8988T (cell line): ENCODE results near the gene SLC38A6.
"Not testable (repeated sequence)": the region's sequence is repeated elsewhere in the genome, so short reads cannot be mapped to it uniquely, and the experiment has no call there.

Experiments used
- DNase-seq: peaks from one replicate; pipeline ENCODE4 v3.0.0; 2011

SLC38A6 gene

DNA sequence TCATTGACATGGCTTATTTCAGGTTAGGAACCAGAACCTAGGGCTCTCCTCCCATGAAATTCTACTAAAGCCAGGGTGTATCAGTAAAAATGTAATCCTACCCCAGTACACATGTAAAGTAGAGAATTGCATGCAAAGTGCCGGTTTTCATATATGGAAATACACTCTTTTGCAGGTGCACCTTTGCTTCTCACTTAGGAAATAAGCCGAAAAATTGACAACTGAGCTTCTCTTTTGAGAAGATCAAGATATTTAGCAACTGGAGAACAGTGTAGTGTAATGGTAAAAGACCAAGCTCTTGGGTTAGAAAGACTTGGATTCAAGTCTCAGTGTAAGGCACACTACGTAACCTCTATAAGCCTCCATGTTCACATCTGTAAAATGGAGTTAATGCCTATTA, 82.4 kb downstream of the SLC38A6 start:
- no peak for DNase-seq

DNA sequence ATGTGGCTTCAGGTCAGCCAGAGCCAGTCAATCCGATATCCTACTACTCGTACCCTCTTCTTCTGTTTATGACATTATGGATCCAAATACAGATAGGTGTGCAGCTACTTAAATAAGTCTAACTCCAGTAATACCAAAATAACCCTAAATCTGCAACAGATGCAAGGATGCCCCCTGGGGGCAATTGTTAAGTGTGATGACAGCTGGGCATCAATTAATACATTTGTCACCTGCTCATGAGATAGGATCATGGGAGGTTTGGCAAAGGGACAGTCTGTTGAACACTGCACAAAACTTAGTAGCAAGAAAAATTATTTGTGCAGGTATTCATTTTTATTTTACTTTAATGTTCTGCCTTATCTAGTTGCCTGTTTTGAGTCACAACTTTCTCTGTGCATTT, 83.2 kb downstream of the SLC38A6 start:
- DNase-seq = no peak

DNA sequence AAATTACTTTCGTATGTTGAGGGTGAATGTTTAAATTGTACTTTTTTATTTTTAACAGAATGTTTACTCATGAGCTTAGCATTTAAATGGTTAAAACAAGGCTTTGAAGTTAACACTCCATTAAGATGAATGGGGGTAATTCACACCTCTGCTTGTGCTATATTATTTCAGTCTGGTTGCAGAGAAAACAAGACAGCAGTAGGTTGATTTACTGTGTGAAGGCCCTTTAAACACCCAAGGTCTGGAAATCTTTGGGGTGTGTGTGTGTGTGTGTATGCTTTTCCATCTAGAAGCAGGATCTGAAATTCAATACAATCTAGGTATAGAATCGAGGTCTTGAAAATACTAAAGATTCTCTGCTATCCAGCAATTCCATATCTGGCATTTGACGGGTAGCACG, 83.8 kb downstream of the SLC38A6 start:
- DNase-seq = no peak

DNA sequence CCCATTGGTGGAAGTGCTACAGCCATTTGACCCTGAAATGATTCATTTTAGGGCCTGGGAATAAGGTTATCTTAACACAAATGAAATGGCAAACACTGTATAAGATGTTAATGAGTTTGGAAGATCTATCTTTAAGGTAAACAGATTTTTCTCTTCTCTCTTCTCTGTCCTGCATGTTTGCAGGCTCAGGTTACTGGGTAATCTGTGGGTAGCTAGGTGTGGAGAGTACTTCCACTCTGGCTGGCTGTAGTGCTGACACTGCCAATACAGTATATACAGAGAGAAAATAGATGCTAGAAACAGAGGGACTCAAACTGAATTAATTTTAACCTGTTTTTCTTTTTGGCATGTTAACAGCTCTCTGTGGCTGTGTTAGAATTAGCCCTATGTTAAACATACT, 84.6 kb downstream of the SLC38A6 start:
- no peak for DNase-seq

DNA sequence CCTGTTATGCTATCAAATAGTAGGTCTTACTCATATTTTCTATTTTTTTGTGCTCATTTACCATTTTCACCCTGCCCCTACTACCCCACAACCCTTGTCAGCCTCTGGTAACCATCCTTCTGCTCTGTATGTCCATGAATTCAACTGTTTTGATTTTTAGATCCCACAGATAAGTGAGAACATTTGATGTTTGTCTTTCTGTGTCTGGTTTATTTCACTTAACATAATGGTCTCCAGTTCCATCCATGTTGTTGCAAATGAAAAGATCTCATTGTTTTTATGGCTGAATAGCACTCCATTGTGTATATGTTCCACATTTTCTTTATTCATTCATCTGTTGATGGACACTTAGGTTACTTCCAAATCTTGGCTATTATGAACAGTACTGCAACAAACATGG, 91.4 kb downstream of the SLC38A6 start:
- DNase-seq = not testable (repeated sequence)

DNA sequence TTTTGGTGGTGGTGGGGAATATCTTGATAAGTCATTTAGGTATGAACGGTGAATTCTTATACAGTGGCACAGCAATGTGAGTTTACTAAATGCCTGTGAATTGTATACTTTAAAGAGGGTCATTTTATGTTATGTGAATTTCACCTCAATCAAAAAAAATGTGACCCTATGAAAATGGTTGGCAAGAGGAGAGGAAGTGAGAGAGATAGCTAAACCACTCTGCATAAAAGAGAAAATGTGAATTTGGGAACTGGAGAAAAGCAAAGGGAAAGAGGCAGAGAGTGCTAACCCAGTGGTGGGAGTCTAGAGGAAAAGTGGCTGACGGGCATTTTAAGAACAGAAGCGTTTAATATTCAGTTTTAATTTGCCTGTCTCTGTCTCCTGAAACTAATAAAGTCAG, 93.8 kb downstream of the SLC38A6 start:
- DNase-seq = no peak

DNA sequence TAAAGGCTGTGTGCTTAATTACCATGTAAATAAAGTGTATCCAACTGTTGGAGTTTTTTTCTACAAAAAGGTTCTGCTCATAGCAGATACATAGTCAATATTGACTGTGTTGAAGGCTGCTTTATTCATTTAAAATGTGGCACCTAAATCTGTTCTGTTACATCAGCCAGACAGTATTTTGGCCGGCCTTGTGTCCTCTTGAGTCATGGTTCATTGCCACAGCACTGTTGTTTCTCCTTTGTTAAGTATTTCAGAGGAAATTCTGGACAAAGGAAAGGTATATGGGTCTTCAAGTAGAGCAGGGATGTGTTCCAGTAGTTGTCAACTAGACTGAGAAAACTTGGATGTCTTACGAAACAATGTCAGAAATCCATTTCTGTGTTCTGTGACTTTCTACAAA, 95.5 kb downstream of the SLC38A6 start:
- DNase-seq = no peak

DNA sequence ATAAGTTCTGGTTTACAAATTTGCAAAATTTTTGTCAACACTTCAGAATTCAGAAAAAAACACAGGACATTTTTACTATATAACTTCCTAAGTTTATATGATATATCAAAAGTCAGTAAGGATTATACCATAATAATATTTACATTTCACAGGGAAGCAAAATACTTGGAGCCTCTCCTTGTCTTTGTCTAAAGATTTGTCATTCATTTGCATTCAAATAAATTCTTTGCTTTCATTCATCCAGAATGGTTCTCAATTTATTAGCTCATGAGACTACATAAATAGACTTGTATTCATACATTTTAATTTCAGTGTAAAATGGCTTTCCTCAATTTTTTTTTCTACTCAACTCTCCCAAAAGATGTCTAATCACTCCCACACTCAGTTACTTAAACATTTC, 96.4 kb downstream of the SLC38A6 start:
- DNase-seq = no peak

DNA sequence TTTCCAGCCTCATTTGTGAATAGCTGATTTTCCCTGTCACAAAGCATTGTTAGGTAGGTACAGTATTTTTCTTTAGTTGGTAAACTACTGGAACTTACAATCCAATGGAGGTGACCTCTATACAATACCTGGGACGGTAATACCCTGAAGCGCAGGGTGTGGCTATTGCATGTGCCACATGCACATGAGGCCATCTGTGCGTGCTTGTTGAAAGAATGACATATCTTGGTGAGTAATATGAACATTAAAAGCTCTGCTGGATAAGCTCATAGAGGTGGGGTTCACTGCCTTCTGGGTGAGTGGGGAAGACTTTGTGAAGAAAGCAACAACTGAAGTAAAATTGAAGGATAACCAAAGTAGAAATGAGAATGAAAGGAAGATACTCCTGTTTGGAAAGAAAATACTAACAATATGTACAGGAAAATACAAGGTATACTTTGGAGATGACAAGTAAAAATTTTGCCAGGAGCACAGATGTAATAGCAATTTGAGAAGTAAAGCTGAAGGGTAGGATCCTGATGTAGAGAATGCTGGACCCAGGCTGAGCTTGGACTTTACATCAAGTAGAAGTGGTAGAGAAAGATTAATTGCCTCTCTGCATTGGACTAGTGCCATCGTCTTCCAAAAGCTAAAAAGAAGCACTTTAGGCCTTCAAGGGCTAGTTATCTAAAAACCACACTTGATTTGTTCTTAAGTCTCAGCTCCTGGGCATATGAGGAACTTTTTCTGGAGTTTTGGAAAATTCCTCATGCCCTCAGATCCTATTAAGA, 97.1 kb downstream of the SLC38A6 start:
- no peak for DNase-seq

DNA sequence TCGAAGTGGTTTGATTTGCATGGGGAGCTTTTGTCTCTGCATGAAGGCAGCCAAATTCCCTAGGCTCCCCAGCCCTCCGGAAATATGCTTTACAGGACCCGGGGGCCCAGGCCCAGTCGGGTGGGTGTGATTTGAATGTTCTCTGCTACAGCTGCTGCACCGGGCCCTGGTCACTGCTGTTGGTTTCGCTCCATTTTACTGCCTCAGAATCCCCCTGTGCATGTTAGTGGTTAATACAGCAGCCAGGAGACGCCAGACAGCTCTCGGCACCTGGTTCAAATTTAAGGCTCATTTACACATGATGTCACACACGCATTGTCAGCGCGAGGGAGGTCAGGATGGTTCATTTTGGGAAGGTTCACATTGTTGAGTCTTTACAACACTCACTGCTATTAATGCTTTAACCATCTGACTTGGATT, 99.6 kb downstream of the SLC38A6 start:
- no peak for DNase-seq

DNA sequence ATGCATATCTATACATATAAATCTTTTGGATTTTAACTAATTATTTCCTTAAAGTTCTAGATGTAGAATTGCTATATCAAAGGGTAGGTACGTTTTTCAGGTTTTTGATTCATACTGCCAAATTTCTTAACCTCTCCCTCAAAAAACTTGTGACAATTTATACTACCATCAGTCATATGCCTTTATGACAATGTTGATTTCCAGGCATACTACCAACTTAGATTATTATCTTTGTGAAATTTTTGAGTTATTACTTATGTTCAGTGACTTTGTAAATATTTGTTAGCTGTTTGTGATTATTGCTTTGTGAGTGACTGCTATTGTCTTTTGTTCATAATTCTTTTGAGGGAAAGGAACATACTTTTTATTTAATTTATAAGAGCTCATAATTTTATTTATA, 107.0 kb downstream of the SLC38A6 start:
- no peak for DNase-seq

DNA sequence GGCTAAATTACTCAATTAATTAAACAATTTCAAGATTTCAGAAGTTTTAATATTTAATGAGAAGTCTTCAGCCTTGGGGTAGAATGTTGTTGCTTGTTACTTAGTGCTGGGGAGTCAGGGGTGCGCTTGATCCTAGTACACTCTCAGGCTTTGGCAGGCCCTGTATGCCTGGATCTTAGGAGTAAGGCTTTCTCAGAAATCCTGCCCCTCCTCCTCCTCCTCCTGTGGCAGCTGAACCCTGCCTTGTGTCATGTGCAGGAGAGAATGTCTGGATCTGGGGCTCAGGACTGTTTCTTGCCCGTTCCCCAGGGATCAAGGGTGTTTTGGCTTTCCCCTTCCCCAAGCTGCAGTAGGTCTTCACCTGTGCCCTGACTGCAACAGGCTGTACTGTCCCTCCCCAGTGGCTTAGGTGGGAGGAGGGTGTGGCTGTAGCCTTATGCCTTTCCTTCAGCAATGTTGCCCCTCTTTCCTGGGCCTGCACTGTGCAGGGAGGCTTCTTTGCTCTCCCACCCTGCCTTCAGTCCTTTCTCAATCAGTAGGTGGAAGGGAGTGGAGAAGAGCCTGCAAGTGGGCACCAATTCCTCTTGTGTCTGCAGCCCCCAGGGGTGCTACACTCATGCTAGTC, 108.2 kb downstream of the SLC38A6 start:
- DNase-seq = no peak

DNA sequence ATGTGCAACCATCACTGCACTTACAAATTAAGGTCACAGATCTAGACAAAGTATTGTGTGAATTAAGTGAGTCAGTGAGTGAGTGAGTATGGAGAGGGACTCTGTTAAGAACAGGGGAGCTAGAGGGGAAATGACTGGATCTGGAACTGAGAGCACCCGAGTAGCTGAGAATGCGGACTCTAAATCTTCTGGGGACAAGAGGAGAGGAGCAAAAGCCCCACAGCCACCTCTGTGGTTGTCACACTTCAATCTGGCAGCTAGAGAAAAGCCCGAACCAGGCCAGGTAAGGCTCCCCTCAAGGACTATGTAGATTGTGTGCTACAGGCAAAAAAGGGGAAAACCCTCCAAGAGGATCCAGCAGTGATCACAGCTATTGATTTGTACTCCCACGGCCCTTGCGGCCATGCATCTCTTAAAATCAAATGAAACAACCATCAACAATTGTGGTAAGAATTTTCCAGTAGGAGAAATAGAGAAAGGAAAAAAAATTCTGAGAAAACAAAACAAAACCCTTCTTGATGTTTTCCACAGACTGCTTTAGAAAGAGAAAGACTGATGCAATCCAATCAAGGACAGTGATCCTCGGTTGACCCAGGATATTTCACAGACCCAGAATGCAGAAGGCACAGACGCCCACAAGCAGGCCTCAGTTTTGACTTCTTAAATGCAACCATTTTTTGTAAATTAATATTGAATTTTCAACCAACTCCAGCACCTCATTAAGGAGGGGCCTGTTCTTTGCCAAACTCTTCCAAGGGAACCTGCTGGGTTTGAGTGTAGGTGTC, 109.6 kb downstream of the SLC38A6 start:
- no peak for DNase-seq

DNA sequence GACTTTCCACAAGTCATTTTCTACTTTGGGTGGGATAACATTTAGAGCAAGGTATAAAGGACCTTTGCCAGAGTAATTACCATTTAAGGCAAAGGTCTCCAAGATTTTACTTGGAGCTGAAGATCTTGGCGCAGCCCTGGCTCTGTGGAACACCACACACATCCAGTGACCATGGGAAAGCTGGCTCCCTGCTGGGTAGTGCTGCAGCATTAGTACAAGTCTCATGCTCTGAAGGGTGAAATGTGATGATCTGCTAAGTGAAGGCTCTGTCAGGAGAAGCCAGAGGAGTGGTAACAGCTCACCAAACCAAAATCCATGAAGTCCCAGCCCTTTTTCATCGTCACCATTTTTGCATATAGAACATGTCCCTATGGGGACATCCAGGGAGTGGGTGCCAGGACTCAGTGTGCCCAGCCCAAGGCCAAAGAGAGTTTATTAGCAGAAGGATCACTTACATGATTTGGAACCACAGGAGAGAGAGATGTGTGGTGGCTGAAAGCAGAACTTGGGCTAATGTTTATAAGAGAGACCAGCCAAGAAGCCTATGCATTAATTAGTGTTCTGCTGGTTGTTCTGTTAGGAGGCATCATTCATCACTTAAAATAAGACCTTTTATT, 110.7 kb downstream of the SLC38A6 start:
- no peak for DNase-seq

DNA sequence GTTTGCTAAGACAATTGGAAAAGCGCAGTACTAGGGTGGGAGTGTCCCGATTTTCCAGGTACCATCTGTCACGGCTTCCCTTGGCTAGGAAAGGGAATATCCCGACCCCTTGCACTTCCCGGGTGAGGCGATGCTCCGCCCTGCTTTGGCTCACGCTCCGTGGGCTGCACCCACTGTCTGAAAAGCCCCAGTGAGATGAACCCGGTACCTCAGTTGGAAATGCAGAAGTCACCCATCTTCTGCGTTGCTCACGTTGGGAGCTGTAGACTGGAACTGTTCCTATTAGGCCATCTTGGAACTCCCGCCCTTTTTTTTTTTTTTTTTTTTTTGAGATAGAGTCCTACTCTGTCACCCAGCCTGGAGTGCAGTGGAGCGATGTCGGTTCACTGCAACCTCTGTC, 117.1 kb downstream of the SLC38A6 start:
- not testable (repeated sequence) for DNase-seq

DNA sequence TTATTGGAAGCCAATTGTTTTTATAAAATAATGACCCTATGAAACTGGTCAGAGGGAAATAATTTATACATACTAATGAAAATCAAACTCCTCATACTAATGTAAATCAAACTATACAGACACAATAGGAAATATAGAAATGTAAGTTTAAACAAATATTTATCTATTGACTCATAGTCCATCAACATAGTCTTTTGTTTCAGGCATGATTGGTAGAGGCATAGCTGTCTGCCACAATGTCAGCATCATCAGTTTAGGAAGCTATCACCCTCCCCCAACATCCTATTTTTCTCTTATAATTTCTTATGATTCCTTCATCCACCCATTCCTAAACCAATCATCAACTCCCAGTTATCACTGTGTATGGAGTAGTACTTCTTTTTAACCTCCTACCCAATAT, 117.7 kb downstream of the SLC38A6 start:
- no peak for DNase-seq

DNA sequence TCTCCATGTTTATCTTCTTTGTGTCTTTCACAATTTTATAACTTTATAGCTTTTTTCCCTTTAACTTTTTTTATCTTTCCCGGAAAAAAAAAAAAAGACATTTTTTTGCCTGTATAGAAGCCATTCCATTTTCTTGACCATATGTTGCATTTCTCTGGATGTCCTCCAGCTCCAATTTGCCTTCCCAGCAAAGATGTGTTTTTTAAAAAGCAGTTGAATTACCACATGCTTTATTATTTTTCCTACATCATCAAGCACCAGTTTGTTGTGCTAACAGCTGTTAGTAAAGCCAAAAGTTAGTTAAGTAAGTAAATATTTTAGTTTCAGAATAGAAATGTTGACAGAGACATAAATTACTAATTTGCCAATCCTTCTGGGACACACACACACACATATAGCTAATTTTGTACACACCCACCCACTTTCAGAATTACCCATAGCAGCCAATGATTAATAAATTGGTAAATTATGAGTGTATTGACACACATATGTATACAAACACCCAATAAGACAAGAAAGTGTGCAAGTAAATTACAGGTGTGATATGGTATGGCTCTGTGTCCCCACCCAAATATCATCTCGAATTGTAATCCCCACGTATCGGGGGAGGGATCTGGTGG, 118.3 kb downstream of the SLC38A6 start:
- no peak for DNase-seq

DNA sequence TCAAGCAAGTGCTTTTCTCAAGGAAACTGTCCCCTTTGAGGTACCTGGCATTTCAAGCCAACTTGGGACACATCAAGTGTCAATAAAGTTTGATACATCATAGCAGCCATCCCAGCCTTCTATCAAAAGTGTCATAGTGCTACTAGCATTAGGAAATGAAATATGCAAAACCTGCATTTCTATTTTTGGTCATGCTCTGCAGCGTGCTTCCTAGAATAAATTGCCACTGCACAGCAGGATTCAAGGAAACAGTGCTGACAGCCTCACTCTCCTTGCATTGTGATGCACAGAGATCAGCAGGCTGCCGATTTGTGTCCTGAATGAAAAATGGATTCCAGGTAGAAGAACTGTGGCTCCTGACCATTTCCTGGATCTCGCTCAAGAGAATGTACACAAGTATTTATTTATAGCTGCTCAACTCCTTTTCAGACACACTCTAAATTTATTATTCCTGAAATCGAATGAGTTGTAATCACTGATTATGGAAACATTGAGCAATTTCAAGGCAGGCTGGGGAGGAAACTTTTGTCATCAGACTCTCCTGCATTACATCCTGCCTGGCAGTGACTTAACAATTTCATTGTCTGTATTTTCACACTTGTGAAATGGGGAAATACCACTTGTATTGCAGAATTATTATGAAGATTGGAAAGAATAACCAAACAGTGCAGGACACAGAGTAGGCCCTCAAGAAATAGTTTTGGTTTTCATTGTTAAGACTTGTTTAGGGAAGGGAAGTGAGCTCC, 120.9 kb downstream of the SLC38A6 start:
- no peak for DNase-seq
